ENCODE data around the gene SMIM7.
"Not testable (repeated sequence)": the region's sequence is repeated elsewhere in the genome, so short reads cannot be mapped to it uniquely, and the experiment has no call there.

SMIM7 gene

DNA sequence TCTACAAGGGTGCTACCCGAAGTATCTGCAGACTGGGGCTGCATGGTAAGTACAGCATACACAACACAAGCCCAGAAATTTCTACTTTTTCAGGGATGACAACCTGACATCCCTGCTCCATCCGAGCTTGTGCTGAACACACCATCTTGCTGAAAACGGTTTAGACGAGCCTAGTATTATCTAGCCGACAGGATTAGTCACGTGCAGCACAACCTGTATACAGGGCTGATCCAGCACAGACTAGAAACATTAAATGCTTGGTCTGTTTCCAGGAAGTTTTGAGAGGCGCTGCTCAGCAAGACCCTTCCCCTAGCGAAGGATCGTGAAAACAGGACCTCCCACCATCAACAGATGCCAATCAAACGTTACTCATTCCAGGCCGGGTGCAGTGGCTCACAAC lies 4.2 kb downstream of the SMIM7 start:
- no peak for DNase-seq

- DNase-seq = no peak
Measured at GRCh38 chr19:16654627-16655026, 5.3 kb downstream of the SMIM7 start.

- DNase-seq = peak in 2 of 56 donors; percentile 3 to 23
Measured at GRCh38 chr19:16654140-16654539, 5.8 kb downstream of the SMIM7 start.

DNA sequence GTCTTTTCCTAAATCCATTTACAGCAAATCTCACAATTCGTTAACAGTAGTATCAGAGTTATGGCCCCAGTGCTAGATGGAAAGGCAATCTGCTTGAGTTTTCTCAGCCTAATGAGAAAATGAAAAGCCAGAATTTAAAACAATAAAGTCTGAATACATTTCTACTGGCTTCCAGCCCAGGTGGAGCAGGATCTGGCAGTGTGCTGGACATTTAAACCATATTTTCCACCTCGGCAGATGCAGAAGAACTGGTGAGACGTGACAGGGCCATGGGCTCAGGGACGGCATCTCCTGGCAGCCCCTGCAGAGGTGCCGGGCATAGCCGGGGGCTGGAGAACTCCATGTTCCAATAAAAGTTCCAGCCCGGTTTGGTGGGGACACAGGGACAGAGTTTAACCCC lies 7.1 kb downstream of the SMIM7 start:
- no peak for DNase-seq

GRCh38 chr19:16651421-16652188 lies 8.3 kb downstream of the SMIM7 start:
- not testable (repeated sequence) for DNase-seq

- DNase-seq = no peak
Measured at GRCh38 chr19:16650821-16651220, 9.1 kb downstream of the SMIM7 start.

- no peak for DNase-seq
Measured at GRCh38 chr19:16649734-16650133, 10.2 kb downstream of the SMIM7 start.

DNA sequence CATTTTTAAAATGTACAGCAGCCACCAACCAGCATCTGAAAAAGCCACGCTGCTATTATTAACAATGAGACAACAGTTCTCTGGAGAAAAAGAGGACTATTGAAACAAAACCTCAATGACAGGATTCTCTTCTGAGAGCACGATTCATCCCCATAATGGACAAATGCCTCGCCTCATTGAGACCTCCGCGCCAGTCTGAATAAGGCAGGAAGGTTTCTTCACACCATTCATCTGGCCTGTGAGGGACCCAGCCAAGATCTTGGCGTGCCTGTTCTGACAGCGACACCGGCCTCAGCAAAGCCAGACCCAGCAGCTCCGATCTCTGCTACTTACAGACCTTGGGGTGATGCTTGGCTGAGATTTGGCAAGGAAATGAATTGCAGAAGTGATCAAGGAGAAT lies 14.8 kb downstream of the SMIM7 start:
- peak in 51 of 56 donors; percentile 4 to 86 (median 53) for DNase-seq

DNA sequence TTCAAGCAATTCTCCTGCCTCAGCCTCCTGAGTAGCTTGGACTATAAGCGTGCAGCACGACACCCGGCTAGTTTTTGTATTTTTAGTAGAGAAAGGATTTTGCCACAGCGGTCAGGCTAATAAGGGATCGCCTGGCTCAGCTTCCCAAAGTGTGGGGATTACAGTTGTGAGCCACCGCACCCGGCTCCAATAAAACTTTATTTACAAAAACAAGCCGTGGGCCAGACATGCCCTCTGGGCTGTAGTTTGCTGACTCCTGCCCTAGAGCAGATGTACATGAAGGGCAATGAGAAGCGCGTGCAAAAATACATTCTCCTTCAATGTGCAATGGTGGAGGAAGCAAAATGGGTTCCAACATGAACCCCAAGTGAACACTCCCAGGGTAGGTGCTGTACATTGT lies 18.2 kb downstream of the SMIM7 start:
- DNase-seq = no peak

GRCh38 chr19:16640951-16641350 lies 19.0 kb downstream of the SMIM7 start:
- DNase-seq = no peak

- DNase-seq = no peak
Measured at GRCh38 chr19:16638666-16639065, 21.3 kb downstream of the SMIM7 start.

- no peak for DNase-seq
Measured at GRCh38 chr19:16637535-16637934, 22.4 kb downstream of the SMIM7 start.

DNA sequence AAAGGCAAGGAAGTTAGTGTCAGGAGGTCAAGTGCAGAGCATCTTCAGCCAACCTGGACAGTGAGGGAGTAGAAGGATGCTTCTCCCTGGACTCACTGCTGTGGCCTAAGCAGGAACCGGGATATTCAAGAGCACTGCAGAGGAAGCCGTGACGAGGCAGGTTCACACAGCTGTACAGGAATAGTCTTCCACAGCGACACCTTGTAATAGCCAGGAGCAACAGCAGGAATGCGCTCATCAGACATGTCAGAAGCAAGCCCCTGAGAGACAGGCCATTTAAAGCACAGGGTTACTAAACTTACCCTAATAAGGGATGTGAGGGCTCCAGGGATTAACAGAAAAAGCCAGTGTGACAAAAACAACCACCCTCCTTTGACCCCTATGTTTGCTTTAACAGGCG lies 28.5 kb downstream of the SMIM7 start:
- DNase-seq = no peak

DNA sequence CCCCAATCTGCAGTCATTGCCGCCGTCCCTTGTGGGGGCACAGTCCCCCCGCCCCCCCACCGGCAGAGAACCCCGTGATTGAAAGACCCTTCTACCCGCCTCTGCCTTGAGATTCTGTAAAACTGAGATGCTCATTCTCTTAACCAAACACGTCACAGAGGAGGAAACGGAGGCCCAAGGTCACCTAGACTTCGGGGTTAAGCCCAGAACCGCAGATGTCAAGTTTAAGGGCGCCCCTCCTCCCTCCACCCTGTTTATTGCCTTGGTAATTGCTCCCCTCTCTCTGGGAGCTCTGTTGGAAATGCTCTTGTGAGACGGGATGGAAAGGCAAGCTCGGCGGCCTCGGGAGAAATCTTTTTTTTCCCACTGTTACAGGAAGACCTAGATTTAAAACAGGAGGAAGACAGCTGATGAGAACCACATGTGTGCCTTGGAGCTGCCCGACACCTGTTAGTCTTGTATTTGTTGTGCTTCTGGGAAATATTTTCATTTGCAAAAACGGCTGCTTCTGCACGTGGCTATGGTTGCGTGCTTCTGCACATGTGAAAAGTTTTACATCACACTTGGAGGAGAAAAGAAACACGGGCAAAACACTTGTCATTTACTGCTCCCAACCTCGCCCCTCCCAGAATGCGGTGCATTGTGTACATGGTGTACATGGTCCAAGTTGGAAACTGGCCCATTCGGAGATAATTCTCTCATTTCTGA lies 30.8 kb downstream of the SMIM7 start:
- DNase-seq = peak in 3 of 56 donors; percentile 32 to 49 (median 45)

- DNase-seq = peak; percentile 62 to 99 (median 93)
Measured at GRCh38 chr19:16628183-16628983, 31.6 kb downstream of the SMIM7 start, which contains the start of gene MED26. Gene MED26 (minus strand): TSS chr19:16628204. CDS start chr19:16627943, 261 bp downstream.

DNA sequence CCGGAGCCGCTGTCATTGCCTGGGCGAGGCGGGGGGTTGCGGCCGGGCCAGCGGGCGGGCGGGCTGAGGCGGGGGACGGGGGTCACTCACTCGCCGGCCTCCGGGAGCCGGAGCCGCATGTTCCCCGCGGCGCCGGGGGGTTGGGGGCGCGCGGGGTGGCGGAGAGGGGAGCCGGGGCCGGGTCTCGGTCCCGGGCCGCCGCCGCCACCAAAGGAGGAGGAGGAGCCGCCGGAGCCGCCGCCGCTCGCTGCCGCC lies 32.1 kb downstream of the SMIM7 start:
- DNase-seq = peak in 1 of 56 donors; percentile 40

- DNase-seq = peak in 1 of 56 donors; percentile 2
Measured at GRCh38 chr19:16627193-16627927, 32.6 kb downstream of the SMIM7 start.

DNA sequence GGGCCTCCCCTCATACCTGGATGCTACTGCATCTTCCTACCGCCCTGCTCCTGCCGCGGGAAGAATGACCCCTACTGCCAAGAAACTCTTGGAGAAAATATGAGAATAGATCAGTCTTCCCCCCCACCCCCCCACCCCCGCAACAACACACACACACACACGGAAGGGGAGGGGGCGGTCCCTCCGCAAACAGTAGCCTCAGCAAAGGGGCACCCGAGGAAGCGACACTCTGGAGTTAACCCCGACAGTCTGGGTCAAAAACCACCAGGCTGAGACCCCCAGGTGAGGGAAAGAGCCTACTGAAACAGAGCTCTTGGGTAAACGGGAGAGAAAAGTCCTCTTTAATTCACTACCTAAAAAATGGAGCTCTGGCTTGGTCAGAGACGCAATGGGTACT lies 33.1 kb downstream of the SMIM7 start:
- DNase-seq = no peak

DNA sequence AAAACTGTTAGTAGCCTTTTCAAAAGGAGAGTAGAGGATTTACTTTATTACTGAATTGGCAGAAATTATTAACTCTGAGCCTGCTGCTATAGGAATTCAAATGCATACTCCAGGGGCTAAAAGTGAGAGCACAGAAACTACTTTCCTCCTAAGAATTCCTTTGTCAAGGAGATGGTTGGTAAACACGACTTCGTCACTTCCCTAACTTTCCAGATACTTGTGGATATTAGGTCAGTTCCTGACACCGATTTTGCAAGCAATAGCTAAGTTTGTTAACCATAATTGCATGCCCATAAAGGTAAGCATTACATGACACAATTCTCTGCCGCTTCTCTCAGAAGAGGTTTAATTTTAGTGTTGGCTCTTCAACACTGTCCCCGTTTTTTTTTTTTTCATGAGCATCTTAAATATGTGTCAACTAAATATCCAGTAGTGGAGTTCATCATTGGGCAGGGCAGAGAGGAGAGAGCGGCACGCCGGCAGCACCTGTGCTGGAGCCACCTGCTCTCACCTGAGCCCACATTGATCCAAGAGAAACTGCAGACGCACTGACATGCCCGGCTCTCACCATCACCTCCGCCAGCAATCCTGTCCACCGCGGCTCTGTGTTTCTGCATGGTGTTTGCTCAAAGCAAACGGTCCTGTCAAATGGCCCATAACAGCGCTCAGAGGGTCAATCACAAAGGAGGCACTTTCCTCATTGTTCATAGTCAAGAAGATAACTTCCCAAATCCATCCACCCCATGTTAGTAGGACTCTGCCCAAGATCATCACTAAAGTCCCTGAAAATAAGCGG lies 34.6 kb downstream of the SMIM7 start:
- DNase-seq = no peak

- no peak for DNase-seq
Measured at GRCh38 chr19:16624236-16624635, 35.7 kb downstream of the SMIM7 start.

DNA sequence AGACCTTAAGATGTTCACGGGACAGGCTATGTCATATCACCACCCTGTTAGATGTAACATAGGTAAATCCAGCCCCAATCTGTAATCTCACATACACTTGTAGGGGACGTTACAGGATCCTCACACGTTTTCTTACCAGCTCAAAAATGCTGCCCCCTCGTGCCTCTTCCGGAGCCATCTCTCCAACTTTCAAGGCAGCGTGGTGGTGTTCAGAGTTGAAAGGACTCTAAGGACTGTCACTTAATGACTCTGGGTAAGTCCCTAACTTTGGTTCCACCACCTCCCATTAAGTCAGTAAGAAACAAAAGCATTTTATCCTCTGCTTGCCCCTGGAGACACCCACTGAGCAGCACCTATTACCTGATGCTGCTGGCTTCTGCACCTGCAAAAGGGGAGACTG lies 36.4 kb downstream of the SMIM7 start:
- DNase-seq = no peak

All from nucleus accumbens (tissue), 56 donors.